AG09319 (cell line): ENCODE measurements around the gene MEGF8.

Experiments
- DNase-seq: peaks from one replicate; pipeline ENCODE4 v3.0.0-alpha.2; 2010; ENCODE audit warnings: low read depth; ENCODE audit errors: extremely low read depth
- CTCF ChIP-seq: IDR thresholded peaks from 2 replicates; pipeline ENCODE4 v1.5.1; 2011; ENCODE audit warnings: low read depth, mild to moderate bottlenecking, inconsistent platforms, low read length, moderate library complexity

Gene MEGF8

GRCh38 chr19:42407085-42407815, 81.8 kb downstream of the MEGF8 start:
- TF ChIP-seq CTCF: no peak
- DNase-seq: no peak

GRCh38 chr19:42407816-42408175, 82.4 kb downstream of the MEGF8 start:
- TF ChIP-seq CTCF: no peak
- no peak for DNase-seq

- no peak for TF ChIP-seq CTCF
- DNase-seq: no peak
Observed at GRCh38 chr19:42409477-42409876, 84.0 kb downstream of the MEGF8 start.

GRCh38 chr19:42410371-42410770, 84.9 kb downstream of the MEGF8 start:
- no peak for TF ChIP-seq CTCF

GRCh38 chr19:42411581-42412178, 86.2 kb downstream of the MEGF8 start:
- TF ChIP-seq CTCF: no peak

More at GRCh38 chr19:42410371-42410770, 84.9 kb downstream of the MEGF8 start:
- no peak for DNase-seq

GRCh38 chr19:42412227-42412626, 86.8 kb downstream of the MEGF8 start:
- TF ChIP-seq CTCF: no peak
- no peak for DNase-seq

More at GRCh38 chr19:42411581-42412178, 86.2 kb downstream of the MEGF8 start:
- DNase-seq: no peak

- TF ChIP-seq CTCF: no peak
- DNase-seq: no peak
Observed at GRCh38 chr19:42412661-42413076, 87.2 kb downstream of the MEGF8 start.
